HG03159 (cell line): ENCODE results near the gene AQP7.
A peak's percentile ranks its signal among the peaks of the same experiment; 100 is the strongest.
"Not testable (repeated sequence)": the region's sequence is repeated elsewhere in the genome, so short reads cannot be mapped to it uniquely, and the experiment has no call there.

ENCODE experiments used
- ATAC-seq: cut with Tn5 transposase; IDR thresholded peaks from one replicate; pipeline ENCODE4 v1.9.1; 2021; ENCODE audit warnings: mild to moderate bottlenecking, moderate library complexity; ENCODE audit not compliant: unreplicated experiment

AQP7 gene

GRCh38 chr9:33402371-33402770 lies at the start of gene AQP7:
TSS of gene AQP7 (minus strand) at chr9:33402568. CDS start at chr9:33401262, 1,306 bp downstream.
- not testable (repeated sequence) for ATAC-seq

DNA sequence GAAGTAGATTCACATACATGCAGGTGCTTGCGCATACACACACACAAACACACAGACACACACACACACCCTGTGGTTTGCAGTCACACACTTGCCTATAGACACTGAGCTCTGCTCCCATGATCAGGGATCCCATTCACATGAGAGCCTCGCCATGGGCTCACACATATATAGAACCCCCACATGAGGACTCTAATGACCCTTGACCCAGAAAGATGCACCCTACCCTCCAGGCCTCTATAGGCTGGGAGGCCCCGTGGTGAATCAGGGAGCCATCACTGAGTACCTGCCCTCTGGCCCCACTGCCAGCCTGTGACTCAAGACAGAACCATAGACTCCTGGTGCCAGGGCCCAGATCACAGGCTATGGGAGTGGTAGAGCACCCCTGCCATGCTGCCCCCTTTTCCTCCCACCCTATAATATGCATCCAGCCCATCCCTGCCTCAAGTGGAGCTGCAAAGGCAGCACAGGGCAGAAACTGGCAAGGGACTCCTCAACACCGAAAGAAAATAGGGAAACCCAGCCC lies 48.3 kb upstream of the AQP7 start:
- ATAC-seq = no peak

GRCh38 chr9:33449715-33450114 lies 47.3 kb upstream of the AQP7 start:
- ATAC-seq = no peak

- no peak for ATAC-seq
Measured at GRCh38 chr9:33447799-33448553, 45.6 kb upstream of the AQP7 start.

DNA sequence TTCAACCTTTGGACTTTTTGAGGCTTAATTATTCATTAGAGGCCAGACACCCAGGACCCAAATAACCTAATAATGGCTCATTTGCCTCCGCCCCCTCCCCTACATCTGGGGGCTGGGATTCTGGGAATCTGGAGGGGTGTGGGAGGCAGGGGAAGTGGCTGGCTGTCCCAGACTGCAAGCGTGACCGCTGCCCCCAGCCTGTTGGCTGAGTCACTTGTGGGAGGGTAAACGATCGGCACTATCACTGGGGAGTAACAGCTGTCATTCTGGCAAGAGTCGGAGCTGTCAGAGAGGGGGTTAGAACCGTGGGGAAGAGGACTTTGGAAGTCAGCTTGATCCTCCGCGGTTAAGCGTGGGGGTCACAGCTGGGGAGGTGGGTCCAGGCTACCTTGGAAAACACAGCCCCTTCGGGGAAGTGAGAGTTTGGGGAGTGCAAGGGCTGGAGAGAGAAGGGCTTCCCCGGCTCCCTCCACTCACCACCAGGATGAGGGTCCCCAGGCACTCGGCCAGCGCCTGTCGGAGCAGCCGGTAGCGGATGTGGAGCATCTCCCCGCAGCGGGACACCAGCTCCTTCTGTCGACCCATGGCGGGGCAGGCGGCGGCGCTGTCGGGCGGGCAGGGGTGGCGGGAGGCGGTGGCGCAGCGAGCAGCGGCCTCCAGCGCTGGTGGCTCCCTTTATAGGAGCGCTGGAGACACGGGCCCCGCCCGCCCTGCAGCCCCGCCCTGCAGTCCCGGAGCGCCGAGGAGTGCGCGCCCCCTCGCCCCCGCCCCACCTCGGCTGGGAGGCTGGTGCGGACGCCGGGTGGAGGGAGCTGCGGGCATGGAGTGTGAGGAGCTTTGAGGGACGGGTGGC lies 44.8 kb upstream of the AQP7 start, which contains the start of gene AQP3:
TSS of gene AQP3 (minus strand) at position 648 of the 853 bp plus-strand sequence. CDS start at position 585, 63 bp downstream.
- peak; percentile 28 for ATAC-seq

GRCh38 chr9:33446240-33446945 lies 44.0 kb upstream of the AQP7 start:
- peak; percentile 85 for ATAC-seq

- ATAC-seq = no peak
Measured at GRCh38 chr9:33445389-33446239, 43.2 kb upstream of the AQP7 start.

DNA sequence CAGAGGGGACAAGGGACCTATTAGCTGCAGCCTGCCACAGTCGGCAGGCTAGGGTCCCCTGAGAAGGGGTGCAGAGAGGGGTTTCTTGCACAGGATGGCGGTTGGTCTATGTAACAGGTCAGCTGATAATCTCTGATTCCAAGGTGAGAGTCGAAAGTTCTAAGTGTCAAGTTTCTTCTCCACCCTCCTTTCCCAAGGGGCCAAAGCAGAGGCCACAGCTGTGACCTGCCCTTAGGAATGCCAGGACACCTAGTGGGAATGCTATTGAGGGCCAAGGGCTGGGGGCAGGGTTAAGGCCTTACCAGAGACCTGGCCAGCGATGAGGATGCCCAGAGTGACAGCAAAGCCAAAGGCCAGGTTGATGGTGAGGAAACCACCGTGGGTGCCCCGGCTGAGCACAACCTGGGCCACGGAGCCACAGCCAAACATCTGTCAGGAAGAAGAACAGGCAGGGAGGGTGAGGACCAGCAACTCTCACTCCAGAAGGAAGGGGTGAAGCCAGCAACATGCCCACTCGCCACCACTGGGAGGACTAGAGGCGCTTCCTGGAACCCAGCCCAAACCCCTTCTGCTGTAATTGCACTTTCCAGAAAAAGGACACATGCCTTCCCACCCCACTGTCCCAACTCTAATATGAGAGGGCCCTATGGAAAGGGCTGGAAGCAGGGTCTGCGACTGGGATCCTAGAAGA lies 41.2 kb upstream of the AQP7 start:
- no peak for ATAC-seq

- ATAC-seq = no peak
Measured at GRCh38 chr9:33443047-33443446, 40.7 kb upstream of the AQP7 start.

DNA sequence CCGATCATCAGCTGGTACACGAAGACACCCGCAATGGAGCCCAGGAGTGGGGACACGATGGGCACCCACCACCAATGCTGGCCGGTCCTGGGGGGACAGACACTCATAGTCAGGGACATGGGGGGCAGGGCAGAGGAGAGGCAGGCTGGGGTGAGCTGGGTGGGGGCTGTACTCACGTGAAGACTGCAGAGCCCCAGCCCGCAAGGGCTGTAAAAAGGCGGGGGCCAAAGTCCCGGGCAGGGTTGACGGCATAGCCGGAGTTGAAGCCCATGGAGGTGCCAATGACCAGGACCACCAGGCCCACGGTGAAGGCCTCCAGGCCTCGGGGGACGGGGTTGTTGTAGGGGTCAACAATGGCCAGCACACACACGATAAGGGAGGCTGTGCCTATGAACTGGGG lies 39.8 kb upstream of the AQP7 start:
- no peak for ATAC-seq

GRCh38 chr9:33440609-33441008 lies 38.2 kb upstream of the AQP7 start:
- no peak for ATAC-seq

- no peak for ATAC-seq
Measured at GRCh38 chr9:33440204-33440603, 37.8 kb upstream of the AQP7 start.

DNA sequence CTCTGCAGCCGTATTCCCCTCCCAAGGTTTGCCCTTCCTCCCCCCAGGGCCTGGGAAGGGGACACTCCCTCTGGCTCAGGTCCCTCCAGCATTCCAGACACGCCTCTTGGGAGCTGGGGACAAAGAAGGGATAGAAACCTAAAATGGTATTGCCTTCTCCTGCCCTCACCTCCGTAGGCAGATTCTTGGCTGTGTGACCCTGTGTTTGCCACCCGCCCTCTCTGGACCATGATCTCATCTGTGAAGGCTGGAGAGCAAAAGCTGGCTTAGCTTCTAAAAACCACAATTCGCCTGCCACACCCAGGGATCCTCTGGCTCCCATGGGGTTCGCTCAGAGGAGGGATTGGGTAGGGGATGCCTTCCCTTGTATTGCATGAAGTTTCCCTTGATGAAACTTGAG lies 37.4 kb upstream of the AQP7 start:
- ATAC-seq = no peak

GRCh38 chr9:33438926-33439680 lies 36.7 kb upstream of the AQP7 start:
- no peak for ATAC-seq

DNA sequence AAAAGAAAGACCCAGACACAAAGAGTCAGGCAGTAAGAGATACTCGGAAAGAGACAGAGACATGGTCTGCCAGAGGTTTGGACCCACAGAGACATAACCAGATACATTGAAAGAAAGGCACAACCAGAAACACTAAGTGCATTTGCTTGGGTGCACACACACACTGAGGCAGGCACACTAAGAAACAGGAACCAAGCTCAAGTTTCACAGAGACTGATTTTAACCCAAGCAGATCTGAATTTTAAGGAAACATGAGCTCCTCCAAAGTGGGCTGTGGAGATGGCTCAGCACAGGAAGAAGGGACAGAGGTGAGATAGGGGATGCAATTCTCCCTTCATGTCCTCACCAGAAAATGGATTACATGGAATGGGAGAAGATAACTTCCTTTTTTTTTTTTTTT lies 35.5 kb upstream of the AQP7 start:
- no peak for ATAC-seq

- no peak for ATAC-seq
Measured at GRCh38 chr9:33437205-33437604, 34.8 kb upstream of the AQP7 start.

DNA sequence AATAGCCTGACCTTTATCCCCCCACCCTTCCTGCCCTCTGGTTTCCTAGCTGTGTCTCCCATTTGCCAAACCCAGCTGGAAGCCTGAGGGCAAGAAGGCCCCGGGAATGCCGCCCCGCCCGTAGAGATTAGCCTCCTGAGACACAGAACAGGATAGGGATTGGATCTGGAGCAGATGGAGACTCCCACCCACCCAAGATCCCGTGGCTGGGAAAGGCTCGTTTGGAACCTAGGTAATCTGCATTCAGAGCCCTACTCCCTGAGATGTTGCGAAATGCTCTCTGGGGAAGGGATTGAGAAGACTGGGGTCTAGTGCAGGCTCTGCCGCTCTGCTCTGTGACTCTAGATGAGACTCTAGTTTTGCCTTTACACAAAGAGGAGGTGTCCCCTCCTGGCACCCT lies 34.1 kb upstream of the AQP7 start:
- no peak for ATAC-seq

- ATAC-seq = no peak
Measured at GRCh38 chr9:33435821-33436277, 33.5 kb upstream of the AQP7 start.
